HCT116 (cell line): Measurements from ENCODE around the gene LSM14A. TPM values are rescaled to one million over a fixed set of nuclear protein-coding genes. Genes with fewer than 3 reads are reported as not detected.
A peak's percentile ranks its signal among the peaks of the same experiment; 100 is the strongest.

Experiments
- ATAC-seq: fragments of 200-7000 bp; cut with Tn5 transposase; 2 replicates; pipeline ENCODE4 v1.9.1; 2020; ENCODE audit warnings: mild to moderate bottlenecking, moderate library complexity
- BruUV-seq: library from RNA; stranded (reverse); fragments of 400-500 nt; replicated peaks from 2 replicates; lab custom pipeline; 2021; lab: Mats Ljungman, UMichigan
- CTCF ChIA-PET: fragments of 300-600 bp; sonication (Branson Sonifier 250); formaldehyde crosslinking; loops from one replicate; lab custom pipeline; 2021; ENCODE audit warnings: antibody characterized with exemption; lab: Charles Lee
- POLR2A ChIA-PET: fragments of 300-600, 350-600 bp; sonication (Branson Sonifier 250); formaldehyde crosslinking; loops from one replicate; lab custom pipeline; 2021; ENCODE audit warnings: antibody characterized with exemption; lab: Charles Lee
- RAD21 ChIA-PET, 2 experiments: fragments of 300-600 bp; sonication (Branson Sonifier 250); formaldehyde crosslinking; loops; one replicate each; lab custom pipeline; 2023; ENCODE audit warnings: low total read pairs in 2 of 2; ENCODE audit not compliant: uncharacterized antibody in 2 of 2, unreplicated experiment in 2 of 2, low non-redundant PET in 1 of 2; lab: Charles Lee
- DNase-seq: peaks from one replicate; pipeline ENCODE4 v3.0.0-alpha.2; 2010; ENCODE audit warnings: low read depth, low spot score
- H2AFZ ChIP-seq: fragments of 200-600 bp; shearing (Covaris generic), sonication (generic); 2 replicates; pipeline ENCODE4 v1.6.1; 2017; ENCODE audit warnings: low read depth, mixed run types, mixed read lengths, antibody characterized with exemption, low read length; ENCODE audit not compliant: poor library complexity, severe bottlenecking
- H3K27ac ChIP-seq: 2 replicates; pipeline ENCODE4 v1.5.1; 2012; ENCODE audit warnings: low read depth, low read length
- H3K27me3 ChIP-seq: fragments of 200-600 bp; sonication (generic); 2 replicates; pipeline ENCODE4 v1.6.1; 2016; ENCODE audit warnings: mixed run types, low read length, mixed read lengths; ENCODE audit not compliant: insufficient read depth
- H3K36me3 ChIP-seq, 2 experiments: fragments of 200-500 bp in 1 of 2; fragments of 200-600 bp in 1 of 2; sonication (Bioruptor generic) in 1 of 2; sonication (generic) in 1 of 2; 2 replicates each; pipeline versions ENCODE4 v1.5.1 to v1.6.1; 2014 to 2016; ENCODE audit warnings: low read length in 2 of 2, inconsistent platforms in 1 of 2, mixed read lengths in 1 of 2, mixed run types in 1 of 2; ENCODE audit not compliant: insufficient read depth in 2 of 2, control insufficient read depth in 1 of 2
- H3K4me1 ChIP-seq, 2 experiments: fragments of 200-600 bp in 1 of 2; sonication (generic) in 1 of 2; 2 replicates each; pipeline versions ENCODE4 v1.5.1 to v1.6.1; 2012 to 2017; ENCODE audit warnings: low read length in 2 of 2, inconsistent platforms in 1 of 2, mild to moderate bottlenecking in 1 of 2, mixed read lengths in 1 of 2, mixed run types in 1 of 2, moderate library complexity in 1 of 2; ENCODE audit not compliant: insufficient read depth in 2 of 2, control insufficient read depth in 1 of 2
- H3K4me2 ChIP-seq: fragments of 200-600 bp; sonication (generic); 2 replicates; pipeline ENCODE4 v1.6.1; 2017; ENCODE audit warnings: mixed run types, low read length, mixed read lengths
- H3K4me3 ChIP-seq, 2 experiments: fragments of 200-600 bp in 1 of 2; sonication (generic) in 1 of 2; replicated peaks in 1 of 2; 2 replicates each; pipeline ENCODE4 v1.5.1; 2011 to 2016; ENCODE audit warnings: low read length in 2 of 2, control low read depth in 1 of 2, low read depth in 1 of 2, mild to moderate bottlenecking in 1 of 2, mixed read lengths in 1 of 2, mixed run types in 1 of 2
- H3K79me2 ChIP-seq: fragments of 200-600 bp; sonication (generic); 2 replicates; pipeline ENCODE4 v1.6.1; 2017; ENCODE audit warnings: mild to moderate bottlenecking, mixed run types, low read length, moderate library complexity, mixed read lengths; ENCODE audit not compliant: insufficient read depth
- H3K9ac ChIP-seq: fragments of 200-600 bp; sonication (generic); 2 replicates; pipeline ENCODE4 v1.6.1; 2016; ENCODE audit warnings: low read length, mixed read lengths
- H3K9me2 ChIP-seq: fragments of 200-600 bp; sonication (generic), shearing (Covaris generic); 2 replicates; pipeline ENCODE4 v1.6.1; 2017; ENCODE audit warnings: mixed run types, mild to moderate bottlenecking, moderate library complexity; ENCODE audit not compliant: insufficient read depth
- H3K9me3 ChIP-seq, 2 experiments: fragments of 200-500 bp in 1 of 2; fragments of 200-600 bp in 1 of 2; sonication (Bioruptor generic) in 1 of 2; sonication (generic) in 1 of 2; 2 replicates each; pipeline ENCODE4 v1.6.1; 2014 to 2017; ENCODE audit warnings: low read length in 2 of 2, mixed read lengths in 2 of 2, inconsistent platforms in 1 of 2, low read depth in 1 of 2, mild to moderate bottlenecking in 1 of 2, mixed run types in 1 of 2, moderate library complexity in 1 of 2; ENCODE audit not compliant: control insufficient read depth in 1 of 2, insufficient read depth in 1 of 2
- H4K20me1 ChIP-seq: fragments of 200-600 bp; sonication (generic), shearing (Covaris generic); 2 replicates; pipeline ENCODE4 v1.6.1; 2017; ENCODE audit warnings: mixed run types, mild to moderate bottlenecking, moderate library complexity; ENCODE audit not compliant: insufficient read depth
- CBX3 ChIP-seq: IDR thresholded peaks from 2 replicates; pipeline ENCODE4 v1.6.1; 2012; ENCODE audit warnings: low read depth
- RAD21 ChIP-seq: IDR thresholded peaks from 2 replicates; pipeline ENCODE4 v1.6.1; 2012; ENCODE audit warnings: low read depth, mild to moderate bottlenecking
- SIN3A ChIP-seq: IDR thresholded peaks from 2 replicates; pipeline ENCODE4 v1.6.1; 2012; ENCODE audit warnings: low read depth
- SRF ChIP-seq: IDR thresholded peaks from 2 replicates; pipeline ENCODE4 v1.6.1; 2012; ENCODE audit warnings: low read depth
- intact Hi-C: fragments of 100-400 bp; cut with micrococcal nuclease; formaldehyde crosslinking; loops from 2 replicates; pipeline ENCODE4 v1.10.0; 2022
- total RNA-seq: library from RNA; stranded (reverse); gene quantifications from one replicate; pipeline ENCODE4 v1.2.1, GENCODE V29; 2021; ENCODE audit not compliant: unreplicated experiment
- TF ChIP-seq, protein P1 (sequence below), 3 experiments: fragments of 200-600 bp in 1 of 3; sonication (generic) in 1 of 3; IDR thresholded peaks in 2 of 3; conservative IDR thresholded peaks in 1 of 3; 2 replicates each; pipeline ENCODE4 v1.5.1; 2012 to 2017; ENCODE audit warnings: low read depth in 2 of 3, low read length in 2 of 3, antibody characterized with exemption in 1 of 3, borderline replicate concordance in 1 of 3, control low read depth in 1 of 3, mild to moderate bottlenecking in 1 of 3, mixed read lengths in 1 of 3, mixed run types in 1 of 3, moderate library complexity in 1 of 3; ENCODE audit not compliant: insufficient read depth in 1 of 3

LSM14A gene
- total RNA-seq, 1 experiment from 2014 or later, result 120 TPM

DNA sequence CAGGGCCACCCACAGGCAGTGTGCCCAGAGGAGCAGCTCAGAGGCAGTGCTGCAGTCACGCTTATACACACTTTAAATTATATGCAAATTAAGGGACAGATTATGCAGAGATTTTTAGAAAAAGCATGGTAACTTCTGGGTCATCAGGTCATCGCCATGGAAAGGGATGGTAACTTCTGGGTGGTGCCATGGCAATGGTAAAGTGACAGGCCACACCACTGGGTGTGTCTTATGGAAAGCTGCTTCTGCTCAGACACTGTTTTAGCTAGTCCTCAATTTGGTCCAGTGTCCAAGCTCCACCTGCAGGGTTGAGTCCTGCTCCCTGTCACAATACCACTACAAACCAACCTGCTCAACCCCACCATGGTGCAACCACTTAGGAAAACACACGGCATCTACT, 29.9 kb upstream of the LSM14A start:
- no peak overlapping the region for H3K4me3 ChIP-seq
- ATAC-seq, result no peak
- no peaks in the 10 kb centered on the region for H3K79me2 ChIP-seq
- intact Hi-C loops, result loop anchor here (10.0 kb wide), 1 partner anchor 572 kb away; no protein-coding TSS in a partner anchor
- RAD21 ChIA-PET, result no interaction called here
- H4K20me1 ChIP-seq, result no peaks in the 10 kb centered on the region
- H3K27me3 ChIP-seq, result no peaks in the 10 kb centered on the region
- TF ChIP-seq SRF (no peak), SIN3A (no peak)
- POLR2A ChIA-PET, result no interaction called here
- CTCF ChIA-PET, result interaction anchor here (5.5 kb wide), 1 partner anchor 364 kb away, joined by 41 read pairs; no protein-coding TSS in a partner anchor
- H3K36me3 ChIP-seq, result no peaks in the 10 kb centered on the region
- H3K27ac ChIP-seq, result no peak overlapping the region
- H3K9me3 ChIP-seq, result no peaks in the 10 kb centered on the region
- no peaks in the 10 kb centered on the region for H3K9me2 ChIP-seq
- no peak for DNase-seq
- H3K9ac ChIP-seq, result no peak overlapping the region
- no TSS peak for BruUV-seq
- H3K4me2 ChIP-seq, result no peak overlapping the region
- no peaks in the 10 kb centered on the region for H3K4me1 ChIP-seq
- no peak overlapping the region for H2AFZ ChIP-seq

DNA sequence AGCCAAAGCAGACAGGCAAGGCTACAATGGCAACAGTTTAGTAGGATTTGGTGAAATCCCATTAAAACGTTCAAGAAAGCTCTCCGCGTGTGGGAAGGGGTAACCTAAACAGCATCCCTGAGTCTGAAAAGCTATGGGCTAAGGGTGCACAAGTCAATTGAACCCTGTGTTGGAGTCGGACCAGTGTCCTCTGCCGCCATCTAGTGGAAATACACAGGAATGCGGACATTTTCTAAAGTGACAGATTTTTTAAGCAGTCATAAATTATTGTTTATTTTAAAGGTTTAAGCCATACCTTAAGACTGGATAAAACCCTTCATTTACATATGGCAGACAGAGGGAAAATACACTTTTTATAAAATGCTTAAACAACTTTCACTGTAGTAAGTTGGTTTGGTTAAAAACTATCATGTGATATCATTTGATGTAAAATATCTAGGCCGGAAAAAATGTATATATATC, 26.5 kb upstream of the LSM14A start:
- ChIA-PET POLR2A (interaction anchor here (0.8 to 1.1 kb wide), 2 partner anchors 11 to 368 kb away, joined by 3 read pairs; no protein-coding TSS in a partner anchor), CTCF (interaction anchor here (0.5 to 5.5 kb wide), 16 partner anchors 10 to 715 kb away, joined by 3 to 41 read pairs (median 4); no protein-coding TSS in a partner anchor), RAD21 (no interaction called here)
- H3K79me2 ChIP-seq, result no peaks in the 10 kb centered on the region
- H3K27me3 ChIP-seq, result no peaks in the 10 kb centered on the region
- H3K9ac ChIP-seq, result no peak overlapping the region
- ATAC-seq (peak; percentile 83), DNase-seq (peak; percentile 33)
- H3K4me1 ChIP-seq, result no peaks in the 10 kb centered on the region
- no peaks in the 10 kb centered on the region for H4K20me1 ChIP-seq
- H3K36me3 ChIP-seq, result no peaks in the 10 kb centered on the region
- no TSS peak for BruUV-seq
- no peak overlapping the region for H3K4me3 ChIP-seq
- peak overlapping the region; percentile 54 for H2AFZ ChIP-seq
- H3K9me2 ChIP-seq, result no peaks in the 10 kb centered on the region
- no peak overlapping the region for H3K4me2 ChIP-seq
- H3K27ac ChIP-seq, result no peak overlapping the region
- intact Hi-C loops, result loop anchor here (1.0 to 10.0 kb wide), 5 partner anchors 24 to 569 kb away; no protein-coding TSS in a partner anchor
- TF ChIP-seq, protein P1, sequence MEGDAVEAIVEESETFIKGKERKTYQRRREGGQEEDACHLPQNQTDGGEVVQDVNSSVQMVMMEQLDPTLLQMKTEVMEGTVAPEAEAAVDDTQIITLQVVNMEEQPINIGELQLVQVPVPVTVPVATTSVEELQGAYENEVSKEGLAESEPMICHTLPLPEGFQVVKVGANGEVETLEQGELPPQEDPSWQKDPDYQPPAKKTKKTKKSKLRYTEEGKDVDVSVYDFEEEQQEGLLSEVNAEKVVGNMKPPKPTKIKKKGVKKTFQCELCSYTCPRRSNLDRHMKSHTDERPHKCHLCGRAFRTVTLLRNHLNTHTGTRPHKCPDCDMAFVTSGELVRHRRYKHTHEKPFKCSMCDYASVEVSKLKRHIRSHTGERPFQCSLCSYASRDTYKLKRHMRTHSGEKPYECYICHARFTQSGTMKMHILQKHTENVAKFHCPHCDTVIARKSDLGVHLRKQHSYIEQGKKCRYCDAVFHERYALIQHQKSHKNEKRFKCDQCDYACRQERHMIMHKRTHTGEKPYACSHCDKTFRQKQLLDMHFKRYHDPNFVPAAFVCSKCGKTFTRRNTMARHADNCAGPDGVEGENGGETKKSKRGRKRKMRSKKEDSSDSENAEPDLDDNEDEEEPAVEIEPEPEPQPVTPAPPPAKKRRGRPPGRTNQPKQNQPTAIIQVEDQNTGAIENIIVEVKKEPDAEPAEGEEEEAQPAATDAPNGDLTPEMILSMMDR (IDR thresholded peaks at IDR 0.05 in 2 of 3, conservative IDR thresholded peaks at IDR 0.05 in 1 of 3; ENCODE audit: borderline replicate concordance in 1 of 3, insufficient read depth in 1 of 3, low read depth in 2 of 3, low read length in 2 of 3), result peak; percentile 67 to 88 (median 84)
- TF ChIP-seq CBX3, result no peak
- peak; percentile 80 for TF ChIP-seq RAD21
- no peaks in the 10 kb centered on the region for H3K9me3 ChIP-seq
